Progenitor cell of endocrine pancreas (in vitro differentiated cells): Measurements from ENCODE around the gene CCK. TPM values are rescaled to one million over a fixed set of nuclear protein-coding genes. Genes with fewer than 3 reads are reported as not detected.

ENCODE experiments used
- DNase-seq: peaks from one replicate; pipeline ENCODE4 v3.0.0; 2021; ENCODE audit warnings: low spot score; ENCODE audit not compliant: unreplicated experiment
- H3K27ac Mint-ChIP-seq: 2 replicates; pipeline ENCODE4 v1.8.0; 2021; ENCODE audit warnings: mild to moderate bottlenecking, moderate library complexity, mixed read lengths
- H3K27me3 Mint-ChIP-seq: 2 replicates; pipeline ENCODE4 v1.8.0; 2021; ENCODE audit warnings: mixed read lengths
- H3K36me3 Mint-ChIP-seq: 2 replicates; pipeline ENCODE4 v1.8.0; 2022; ENCODE audit warnings: mixed read lengths; ENCODE audit not compliant: insufficient read depth
- H3K4me1 Mint-ChIP-seq: 2 replicates; pipeline ENCODE4 v1.8.0; 2021; ENCODE audit warnings: low read depth, mixed read lengths
- H3K4me3 Mint-ChIP-seq: 2 replicates; pipeline ENCODE4 v1.8.0; 2021; ENCODE audit warnings: low read depth, mild to moderate bottlenecking, moderate library complexity, mixed read lengths
- H3K9me3 Mint-ChIP-seq: 2 replicates; pipeline ENCODE4 v1.8.0; 2021; ENCODE audit warnings: low read depth, mixed read lengths
- CTCF ChIP-seq: fragments of 200-600 bp; sonication (generic); IDR thresholded peaks from one replicate; pipeline ENCODE4 v1.5.0; 2021; ENCODE audit warnings: antibody characterized with exemption, mild to moderate bottlenecking; ENCODE audit not compliant: unreplicated experiment
- total RNA-seq: library from RNA; stranded (reverse); gene quantifications from 2 replicates; pipeline ENCODE4 v1.2.1, GENCODE V29; 2021

The CCK gene
- total RNA-seq, 1 donor from 2014 or later: 1.6 TPM

GRCh38 chr3:42263354-42264346, 2.3 kb downstream of the CCK start:
- TF ChIP-seq CTCF: peak; percentile 37
- H3K4me1 Mint-ChIP-seq: no peaks in the 10 kb centered on the region
- no peaks in the 10 kb centered on the region for H3K36me3 Mint-ChIP-seq
- H3K4me3 Mint-ChIP-seq: no peak overlapping the region
- peaks cover 66% of the 10 kb centered on the region for H3K27me3 Mint-ChIP-seq
- DNase-seq: peak; percentile 28
- H3K9me3 Mint-ChIP-seq: no peaks in the 10 kb centered on the region
- H3K27ac Mint-ChIP-seq: no peak overlapping the region

DNA sequence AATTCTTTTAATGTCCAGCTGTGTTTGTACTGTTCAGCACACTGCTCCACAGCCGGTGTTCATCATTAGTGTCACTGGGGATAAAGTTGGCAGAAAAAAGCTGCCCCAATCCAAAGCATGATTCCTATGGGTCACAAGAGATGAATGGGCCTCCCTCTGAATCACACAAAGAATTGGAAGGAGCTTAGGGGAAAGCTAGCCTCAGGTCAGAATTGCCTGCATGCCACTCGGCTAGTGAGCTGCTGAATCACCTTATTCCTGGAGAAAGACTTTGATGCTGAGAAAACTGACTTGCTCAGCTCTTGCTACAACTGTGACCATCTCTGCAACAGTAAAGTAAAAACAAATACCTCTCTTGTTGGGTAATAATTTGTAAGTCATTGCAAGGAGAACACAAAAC, 3.5 kb downstream of the CCK start:
- H3K27ac Mint-ChIP-seq: no peak overlapping the region
- no peaks in the 10 kb centered on the region for H3K9me3 Mint-ChIP-seq
- no peak for TF ChIP-seq CTCF
- no peaks in the 10 kb centered on the region for H3K4me1 Mint-ChIP-seq
- H3K27me3 Mint-ChIP-seq: peaks cover 71% of the 10 kb centered on the region
- no peaks in the 10 kb centered on the region for H3K36me3 Mint-ChIP-seq
- no peak overlapping the region for H3K4me3 Mint-ChIP-seq
- DNase-seq: no peak

GRCh38 chr3:42257007-42257406, 9.0 kb downstream of the CCK start:
- H3K36me3 Mint-ChIP-seq: no peaks in the 10 kb centered on the region
- no peak overlapping the region for H3K27ac Mint-ChIP-seq
- TF ChIP-seq CTCF: no peak
- H3K9me3 Mint-ChIP-seq: no peaks in the 10 kb centered on the region
- H3K4me1 Mint-ChIP-seq: no peaks in the 10 kb centered on the region
- peaks cover 62% of the 10 kb centered on the region for H3K27me3 Mint-ChIP-seq
- H3K4me3 Mint-ChIP-seq: no peak overlapping the region
- no peak for DNase-seq

- peaks cover 59% of the 10 kb centered on the region for H3K27me3 Mint-ChIP-seq
- H3K27ac Mint-ChIP-seq: no peak overlapping the region
- TF ChIP-seq CTCF: no peak
- no peak for DNase-seq
- no peaks in the 10 kb centered on the region for H3K4me1 Mint-ChIP-seq
- no peak overlapping the region for H3K4me3 Mint-ChIP-seq
- no peaks in the 10 kb centered on the region for H3K9me3 Mint-ChIP-seq
- H3K36me3 Mint-ChIP-seq: no peaks in the 10 kb centered on the region
Observed at GRCh38 chr3:42256135-42256819, 9.7 kb downstream of the CCK start.

DNA sequence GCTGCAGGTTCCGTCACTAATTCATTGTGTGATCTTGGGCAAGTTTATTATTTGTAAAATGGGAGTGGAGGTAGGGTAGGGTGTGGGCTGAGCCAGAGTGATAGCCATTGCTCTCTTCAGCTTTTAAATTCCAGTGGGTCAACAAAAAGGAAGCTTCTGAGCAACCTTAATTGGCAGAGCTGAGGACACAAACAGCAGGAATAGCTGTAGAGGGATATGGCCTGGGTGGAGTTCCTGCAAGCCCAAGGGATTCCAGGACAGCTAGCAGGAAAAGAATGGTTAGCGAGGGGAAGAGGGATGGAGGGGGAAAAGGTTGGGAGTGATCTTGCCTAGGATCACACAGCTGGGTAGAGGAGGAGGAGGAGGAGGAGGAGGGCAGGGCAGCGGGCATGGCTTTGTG, 11.4 kb downstream of the CCK start:
- Mint-ChIP-seq H3K36me3 (no peaks in the 10 kb centered on the region), H3K27me3 (peaks cover 50% of the 10 kb centered on the region), H3K4me3 (no peak overlapping the region), H3K4me1 (no peaks in the 10 kb centered on the region), H3K27ac (no peak overlapping the region), H3K9me3 (no peaks in the 10 kb centered on the region)
- TF ChIP-seq CTCF: no peak
- DNase-seq: no peak
